IgD-negative memory B cell (primary cell): ENCODE results near the gene ZFAND4. TPM values are rescaled to one million over a fixed set of nuclear protein-coding genes. Genes with fewer than 3 reads are reported as not detected.
"Not testable (repeated sequence)": the region's sequence is repeated elsewhere in the genome, so short reads cannot be mapped to it uniquely, and the experiment has no call there.

Experiments
- H3K27ac Mint-ChIP-seq, 3 donors: one replicate each; pipeline ENCODE4 v1.8.0; 2020 to 2022; ENCODE audit warnings: mild to moderate bottlenecking in 3 of 3, mixed read lengths in 3 of 3, moderate library complexity in 1 of 3
- H3K27me3 Mint-ChIP-seq: one replicate; pipeline ENCODE4 v1.8.0; 2021; ENCODE audit warnings: mixed read lengths
- H3K36me3 Mint-ChIP-seq: one replicate; pipeline ENCODE4 v1.8.0; 2020; ENCODE audit warnings: mild to moderate bottlenecking, mixed read lengths
- H3K4me1 Mint-ChIP-seq, 3 donors: one replicate each; pipeline ENCODE4 v1.8.0; 2020 to 2022; ENCODE audit warnings: mixed read lengths in 3 of 3, mild to moderate bottlenecking in 1 of 3
- H3K4me3 Mint-ChIP-seq, 4 donors: one replicate each; pipeline ENCODE4 v1.8.0; 2020 to 2022; ENCODE audit warnings: mild to moderate bottlenecking in 4 of 4, mixed read lengths in 4 of 4, moderate library complexity in 3 of 4
- H3K9me3 Mint-ChIP-seq, 3 donors: one replicate each; pipeline ENCODE4 v1.8.0; 2020 to 2021; ENCODE audit warnings: mixed read lengths in 3 of 3, mild to moderate bottlenecking in 1 of 3
- polyA plus RNA-seq: library from polyadenylated mRNA; unstranded; fragments of 300-500 nt; fragmentation: Illumina TruSeq; gene quantifications from one replicate; pipeline ENCODE4 v1.2.3, GENCODE V29; 2021

The ZFAND4 gene
- polyA plus RNA-seq, 1 donor from 2014 or later, result 16.6 TPM

DNA sequence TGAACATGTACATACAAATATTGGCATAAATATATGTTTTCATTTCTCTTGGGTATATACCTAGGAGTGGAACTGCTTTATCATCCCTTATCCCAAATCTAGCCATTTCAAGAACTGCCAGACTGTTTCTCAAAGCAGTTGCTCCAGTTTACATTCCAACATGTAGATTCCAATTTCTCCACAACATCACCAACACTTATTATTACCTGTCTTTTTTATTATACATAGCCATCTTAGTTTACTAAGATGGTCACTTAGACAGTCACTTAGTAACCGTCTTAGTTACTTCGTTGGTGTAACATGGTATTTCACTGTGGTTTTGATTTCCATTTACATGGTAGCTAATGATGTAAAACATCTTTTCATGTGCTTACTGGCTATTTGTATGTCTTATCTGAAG, 82.7 kb downstream of the ZFAND4 start:
- Mint-ChIP-seq H3K4me1 (peaks cover 20 to 33% (median 31%) of the 10 kb centered on the region in 3 donors), H3K4me3 (no peak overlapping the region), H3K36me3 (peaks cover 14% of the 10 kb centered on the region), H3K9me3 (peaks cover 2 to 13% (median 3%) of the 10 kb centered on the region in 3 donors), H3K27ac (no peak overlapping the region), H3K27me3 (no peaks in the 10 kb centered on the region)

DNA sequence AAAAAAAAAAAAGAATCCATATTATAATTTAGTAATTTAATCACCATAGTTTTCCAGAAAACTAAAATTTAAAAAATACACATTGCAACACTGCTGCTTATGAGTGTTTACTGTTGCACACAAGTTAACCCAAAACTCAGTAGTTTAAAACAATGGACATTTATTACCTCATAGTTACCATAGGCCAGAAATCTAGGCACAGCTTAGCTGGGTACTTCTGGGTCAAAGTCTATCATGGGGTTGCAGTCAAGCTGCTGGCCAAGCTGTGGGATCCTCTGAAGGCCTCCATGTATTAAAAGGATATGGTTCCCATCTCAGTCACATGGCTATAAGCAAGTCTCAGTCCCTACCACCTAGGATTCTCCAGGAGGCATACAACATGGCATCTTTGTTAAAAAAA, 83.6 kb downstream of the ZFAND4 start:
- peaks cover 23 to 32% (median 28%) of the 10 kb centered on the region in 3 donors for H3K4me1 Mint-ChIP-seq
- no peaks in the 10 kb centered on the region for H3K27me3 Mint-ChIP-seq
- H3K36me3 Mint-ChIP-seq, result peaks cover 14% of the 10 kb centered on the region
- peak overlapping the region in 1 of 4 donors; percentile 6 for H3K4me3 Mint-ChIP-seq
- peaks cover 2 to 17% (median 6%) of the 10 kb centered on the region in 3 donors for H3K9me3 Mint-ChIP-seq
- peak overlapping the region in 1 of 3 donors; percentile 65 for H3K27ac Mint-ChIP-seq

DNA sequence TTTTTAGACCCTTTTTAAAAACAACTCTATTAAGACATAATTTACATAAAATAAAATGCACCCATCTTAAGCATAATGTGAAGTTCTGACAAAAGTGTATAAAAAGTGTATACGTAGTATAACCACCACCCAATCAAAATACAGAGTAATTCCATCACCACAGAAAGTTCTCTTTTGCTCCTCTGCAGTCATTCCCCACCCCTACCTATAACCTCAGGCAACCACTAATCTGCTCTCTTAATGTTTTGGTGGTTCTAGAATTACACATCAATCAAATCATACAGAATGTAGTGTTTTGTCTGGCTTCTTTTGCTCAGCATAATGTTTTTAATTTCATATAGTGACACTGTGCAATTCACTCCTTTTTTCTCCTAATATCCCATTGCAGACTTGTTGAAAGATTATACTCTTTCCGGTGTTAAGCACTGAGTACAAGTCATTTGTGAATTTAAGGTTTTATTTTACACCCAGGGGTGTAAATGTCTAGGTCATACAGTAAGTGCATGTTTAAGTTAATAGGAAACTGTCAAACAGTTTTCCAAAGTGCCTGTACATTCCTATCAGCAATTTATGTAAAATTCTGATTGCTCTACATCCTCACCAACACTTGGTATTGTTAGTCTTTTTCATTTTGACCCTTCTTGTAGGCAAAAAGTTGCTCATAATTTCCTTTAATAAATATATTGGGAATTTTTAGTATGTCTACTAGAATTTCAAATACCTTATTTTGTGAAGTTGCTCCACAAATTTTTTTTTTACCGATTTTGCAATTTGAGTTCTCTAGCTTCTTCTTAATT, 86.3 kb downstream of the ZFAND4 start:
- H3K4me1 Mint-ChIP-seq, result peaks cover 20 to 27% (median 20%) of the 10 kb centered on the region in 3 donors
- H3K4me3 Mint-ChIP-seq, result no peak overlapping the region
- H3K36me3 Mint-ChIP-seq, result peaks cover 12% of the 10 kb centered on the region
- no peak overlapping the region for H3K27ac Mint-ChIP-seq
- peaks cover 2 to 17% (median 6%) of the 10 kb centered on the region in 3 donors for H3K9me3 Mint-ChIP-seq
- no peaks in the 10 kb centered on the region for H3K27me3 Mint-ChIP-seq

- peaks cover 2 to 17% (median 6%) of the 10 kb centered on the region in 3 donors for H3K9me3 Mint-ChIP-seq
- H3K27me3 Mint-ChIP-seq, result no peaks in the 10 kb centered on the region
- peaks cover 8% of the 10 kb centered on the region for H3K36me3 Mint-ChIP-seq
- H3K27ac Mint-ChIP-seq, result no peak overlapping the region
- H3K4me1 Mint-ChIP-seq, result peaks cover 26 to 36% (median 27%) of the 10 kb centered on the region in 3 donors
- H3K4me3 Mint-ChIP-seq, result peak overlapping the region in 1 of 4 donors; percentile 4
These were observed 87.4 kb downstream of the ZFAND4 start for GRCh38 chr10:45585131-45585530.

DNA sequence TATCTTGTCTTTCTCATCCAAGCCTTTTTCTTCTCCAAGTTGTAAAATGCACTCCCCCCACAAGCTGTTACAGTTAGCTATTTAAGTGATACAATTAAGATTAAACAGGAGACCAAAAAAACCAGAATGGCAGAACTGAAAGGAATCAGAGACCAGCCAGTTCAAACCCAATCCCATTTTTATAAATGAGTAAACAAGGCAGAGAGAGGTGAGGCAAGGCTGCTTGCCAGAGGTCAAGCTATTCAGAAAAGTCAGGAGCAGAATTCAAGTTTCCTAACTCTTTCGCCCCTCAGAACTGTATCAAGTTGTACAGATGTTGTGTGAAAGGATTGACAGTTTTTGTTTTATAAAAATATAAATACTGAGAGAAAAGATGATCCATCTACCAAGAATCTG, 90.2 kb downstream of the ZFAND4 start:
- H3K4me1 Mint-ChIP-seq, result peaks cover 35 to 43% (median 37%) of the 10 kb centered on the region in 3 donors
- H3K9me3 Mint-ChIP-seq, result peaks cover 2 to 17% (median 6%) of the 10 kb centered on the region in 3 donors
- peak overlapping the region in 3 of 4 donors; percentile 47 to 82 (median 74) for H3K4me3 Mint-ChIP-seq

DNA sequence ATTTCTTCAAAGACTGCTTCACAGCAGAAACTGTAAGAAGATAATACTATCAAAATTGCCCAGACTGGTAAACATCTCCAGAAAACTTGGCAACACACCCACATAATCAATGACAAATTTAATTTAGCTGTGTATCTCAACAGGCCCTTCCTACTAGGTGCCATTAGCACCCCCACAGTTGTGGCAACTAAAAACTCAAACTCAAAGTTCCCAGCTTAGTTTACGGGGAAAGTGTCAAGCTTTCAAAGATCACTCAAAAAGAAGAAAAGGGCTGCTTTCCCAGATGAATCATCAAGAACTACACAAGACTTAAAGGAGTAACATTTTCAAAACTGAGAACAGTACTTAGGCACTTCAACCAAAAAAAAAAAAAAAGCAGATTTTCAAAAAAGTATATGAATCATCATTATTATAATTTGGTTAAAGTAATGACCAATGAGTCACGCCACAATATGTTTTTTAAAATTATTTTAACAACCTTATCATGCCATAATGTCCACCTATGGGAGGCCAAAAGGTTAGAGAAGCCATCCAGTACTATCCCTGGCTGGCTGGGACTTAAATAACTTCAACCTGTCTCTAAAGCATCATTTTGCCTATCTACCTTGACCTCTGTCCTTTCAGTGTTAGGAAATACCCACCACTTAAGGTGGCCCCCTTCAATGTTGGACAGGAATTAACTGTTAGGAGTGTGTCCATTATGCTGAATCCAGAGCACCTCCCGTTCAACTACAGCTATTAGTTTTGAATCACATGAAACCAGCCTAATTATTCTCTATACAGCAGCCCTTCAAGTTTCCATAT, 90.8 kb downstream of the ZFAND4 start:
- Mint-ChIP-seq H3K27me3 (no peaks in the 10 kb centered on the region), H3K4me1 (peaks cover 37 to 44% (median 38%) of the 10 kb centered on the region in 3 donors), H3K4me3 (peak overlapping the region; percentile 27 to 96 (median 78))

More for the DNA sequence above, 90.2 kb downstream of the ZFAND4 start:
- peaks cover 4% of the 10 kb centered on the region for H3K36me3 Mint-ChIP-seq
- peak overlapping the region; percentile 32 to 79 (median 70) for H3K27ac Mint-ChIP-seq
- H3K27me3 Mint-ChIP-seq, result no peaks in the 10 kb centered on the region

DNA sequence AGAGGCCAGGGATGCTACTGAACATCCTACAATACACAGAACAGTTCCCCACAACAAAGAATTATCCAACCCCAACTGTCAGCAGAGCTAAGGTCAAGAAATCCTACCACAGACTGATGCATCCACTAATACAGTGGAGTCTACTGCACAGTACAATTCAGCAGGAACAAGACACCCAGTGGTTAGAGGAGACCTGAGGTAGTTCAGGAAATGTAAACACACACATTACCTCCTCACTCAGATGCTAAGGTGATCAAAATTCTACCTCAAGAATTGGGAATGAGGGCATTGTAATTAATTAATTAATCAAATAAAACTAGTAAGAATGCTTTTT, 91.4 kb downstream of the ZFAND4 start:
- Mint-ChIP-seq H3K4me1 (peaks cover 37 to 43% (median 38%) of the 10 kb centered on the region in 3 donors), H3K27ac (peak overlapping the region; percentile 78 to 97 (median 79)), H3K27me3 (no peaks in the 10 kb centered on the region), H3K36me3 (peaks cover 3% of the 10 kb centered on the region), H3K9me3 (peaks cover 0 to 11% (median 6%) of the 10 kb centered on the region in 3 donors), H3K4me3 (peak overlapping the region; percentile 82 to 96 (median 92))

More for the DNA sequence above, 90.8 kb downstream of the ZFAND4 start:
- Mint-ChIP-seq H3K9me3 (peaks cover 0 to 14% (median 6%) of the 10 kb centered on the region in 3 donors), H3K36me3 (peaks cover 3% of the 10 kb centered on the region), H3K27ac (peak overlapping the region; percentile 70 to 79 (median 72))

- H3K4me3 Mint-ChIP-seq, result peak overlapping the region; percentile 82 to 96 (median 92)
- H3K27ac Mint-ChIP-seq, result peak overlapping the region; percentile 78 to 97 (median 79)
- H3K9me3 Mint-ChIP-seq, result peaks cover 0 to 8% (median 3%) of the 10 kb centered on the region in 3 donors
- H3K36me3 Mint-ChIP-seq, result peaks cover 3% of the 10 kb centered on the region
- H3K27me3 Mint-ChIP-seq, result no peaks in the 10 kb centered on the region
- H3K4me1 Mint-ChIP-seq, result peaks cover 37 to 40% (median 38%) of the 10 kb centered on the region in 3 donors
These were observed 92.0 kb downstream of the ZFAND4 start for GRCh38 chr10:45580371-45581215.

- H3K4me1 Mint-ChIP-seq, result peaks cover 29 to 37% (median 31%) of the 10 kb centered on the region in 3 donors
- no peaks in the 10 kb centered on the region for H3K36me3 Mint-ChIP-seq
- no peak overlapping the region for H3K27ac Mint-ChIP-seq
- no peaks in the 10 kb centered on the region for H3K9me3 Mint-ChIP-seq
- peak overlapping the region in 1 of 4 donors; percentile 48 for H3K4me3 Mint-ChIP-seq
- no peaks in the 10 kb centered on the region for H3K27me3 Mint-ChIP-seq
These were observed 94.1 kb downstream of the ZFAND4 start for GRCh38 chr10:45578384-45578971.

DNA sequence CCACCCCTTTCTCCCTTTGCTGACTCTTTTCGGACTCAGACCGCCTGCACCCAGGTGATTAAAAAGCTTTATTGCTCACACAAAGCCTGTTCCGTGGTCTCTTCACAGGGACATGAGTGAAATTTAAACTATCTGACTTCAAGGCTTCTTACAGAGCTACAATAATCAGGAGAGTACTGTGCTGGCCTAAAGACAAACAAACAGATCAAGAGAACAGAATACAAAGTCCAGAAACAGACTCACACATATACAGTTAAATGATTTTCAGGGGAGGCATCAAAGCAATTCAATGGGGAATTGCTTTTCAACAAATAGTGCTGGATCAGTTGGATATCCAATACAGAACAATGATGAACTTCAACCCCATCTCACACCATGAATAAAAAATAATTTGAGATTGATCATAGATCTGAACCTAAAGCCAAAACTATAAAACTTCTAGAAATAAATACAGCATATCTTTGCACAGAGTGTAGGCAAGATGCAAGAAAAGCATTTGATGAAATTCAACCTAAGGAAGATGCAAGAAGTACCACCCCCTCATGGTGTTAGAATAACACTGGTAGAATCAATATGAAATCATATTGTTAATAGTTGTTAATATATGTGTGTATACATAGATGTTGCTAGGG, 96.5 kb downstream of the ZFAND4 start:
- no peak overlapping the region for H3K27ac Mint-ChIP-seq
- no peaks in the 10 kb centered on the region for H3K36me3 Mint-ChIP-seq
- H3K27me3 Mint-ChIP-seq, result no peaks in the 10 kb centered on the region
- peaks cover 26 to 28% (median 26%) of the 10 kb centered on the region in 3 donors for H3K4me1 Mint-ChIP-seq
- H3K4me3 Mint-ChIP-seq, result no peak overlapping the region
- H3K9me3 Mint-ChIP-seq, result no peaks in the 10 kb centered on the region

GRCh38 chr10:45575032-45575761, 97.4 kb downstream of the ZFAND4 start:
- not testable (repeated sequence) for H3K4me3 Mint-ChIP-seq, H3K36me3 Mint-ChIP-seq, H3K27me3 Mint-ChIP-seq, H3K27ac Mint-ChIP-seq, H3K9me3 Mint-ChIP-seq
- H3K4me1 Mint-ChIP-seq, result peaks cover 18 to 26% (median 21%) of the 10 kb centered on the region in 3 donors

- Mint-ChIP-seq H3K36me3 (peaks cover 4% of the 10 kb centered on the region), H3K4me1 (peaks cover 20 to 53% (median 26%) of the 10 kb centered on the region in 3 donors), H3K27me3 (no peaks in the 10 kb centered on the region), H3K9me3 (no peaks in the 10 kb centered on the region), H3K27ac (no peak overlapping the region), H3K4me3 (no peak overlapping the region)
These were observed 103.1 kb downstream of the ZFAND4 start for GRCh38 chr10:45569471-45569870.

- Mint-ChIP-seq H3K9me3 (no peaks in the 10 kb centered on the region), H3K27ac (no peak overlapping the region), H3K4me1 (peaks cover 26 to 67% (median 29%) of the 10 kb centered on the region in 3 donors), H3K4me3 (no peak overlapping the region), H3K27me3 (no peaks in the 10 kb centered on the region), H3K36me3 (peaks cover 12% of the 10 kb centered on the region)
These were observed 106.2 kb downstream of the ZFAND4 start for GRCh38 chr10:45566415-45566814.
